HUES6 (cell line): ENCODE measurements around the gene GIPC3.

Experiments
- H3K27ac ChIP-seq: 2 replicates; pipeline ENCODE4 v1.7.0; 2013; ENCODE audit warnings: low read depth, mild to moderate bottlenecking, low read length, inconsistent platforms
- H3K27me3 ChIP-seq: 2 replicates; pipeline ENCODE4 v1.6.1; 2013; ENCODE audit warnings: low read length; ENCODE audit not compliant: control insufficient read depth, insufficient read depth
- H3K36me3 ChIP-seq: 2 replicates; pipeline ENCODE4 v1.6.1; 2013; ENCODE audit warnings: low read length; ENCODE audit not compliant: control insufficient read depth, insufficient read depth
- H3K4me1 ChIP-seq: 2 replicates; pipeline ENCODE4 v1.6.1; 2013; ENCODE audit warnings: low read length; ENCODE audit not compliant: control insufficient read depth, insufficient read depth
- H3K4me3 ChIP-seq: 2 replicates; pipeline ENCODE4 v1.5.1; 2013; ENCODE audit warnings: low read depth, low read length
- H3K9ac ChIP-seq: one replicate; pipeline ENCODE4 v1.6.1; 2013; ENCODE audit warnings: mild to moderate bottlenecking, low read length
- H3K9me3 ChIP-seq: 2 replicates; pipeline ENCODE4 v1.6.1; 2013; ENCODE audit warnings: low read depth, low read length; ENCODE audit not compliant: control insufficient read depth, insufficient read depth

The GIPC3 gene

DNA sequence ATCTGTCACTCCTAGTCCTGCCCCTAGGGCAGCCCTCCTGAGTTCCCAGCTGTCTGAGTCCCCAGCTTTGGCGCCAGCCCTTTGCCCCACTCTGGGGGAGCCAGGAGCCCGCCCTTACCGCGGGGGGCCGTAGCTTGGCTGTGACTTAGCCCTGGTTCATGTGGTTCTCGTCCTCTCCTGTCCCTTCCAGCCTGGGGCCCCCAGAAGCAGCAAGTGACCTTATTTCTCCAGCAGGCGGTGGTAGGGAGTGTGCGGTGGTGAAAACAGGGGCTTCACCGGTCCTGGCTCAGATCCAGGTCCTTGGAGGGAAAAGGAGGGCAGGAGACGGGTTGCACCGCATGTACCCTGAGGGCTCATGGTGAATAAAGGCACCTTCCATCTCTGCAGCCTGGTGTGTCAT, 7.9 kb downstream of the GIPC3 start:
- Histone ChIP-seq H3K27me3 (peaks cover 24% of the 10 kb centered on the region), H3K9ac (no peak overlapping the region), H3K9me3 (peaks cover 3% of the 10 kb centered on the region; the same call in 1 of the 2 replicates), H3K36me3 (no peaks in the 10 kb centered on the region), H3K4me3 (no peak overlapping the region), H3K27ac (no peak overlapping the region), H3K4me1 (no peaks in the 10 kb centered on the region)

DNA sequence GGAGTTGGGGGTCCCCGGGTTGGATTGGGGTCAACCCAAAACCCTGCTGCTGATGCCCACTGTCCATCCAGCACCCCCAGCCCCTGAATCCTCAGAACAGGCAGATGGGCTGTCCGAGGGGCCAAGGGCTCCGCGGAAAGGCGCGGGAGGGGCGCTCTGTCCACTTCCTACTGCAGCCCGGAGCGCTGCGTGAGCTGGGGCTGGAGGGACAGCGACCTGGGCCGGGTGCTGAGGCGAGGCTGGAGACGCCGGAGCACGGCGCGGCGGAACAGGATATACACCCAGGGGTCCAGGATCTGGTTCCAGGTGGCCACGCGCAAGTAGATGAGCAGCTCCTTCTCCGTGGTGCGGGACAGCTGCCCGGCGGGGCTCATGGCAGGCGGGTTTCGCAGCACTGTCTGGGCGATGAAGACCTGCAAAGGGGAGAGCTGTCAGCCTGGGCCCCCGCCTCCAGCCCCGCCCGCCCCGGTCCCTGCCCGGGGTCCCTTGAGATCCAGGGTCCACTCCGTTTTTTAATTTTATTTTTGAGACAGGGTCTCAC, 10.3 kb downstream of the GIPC3 start:
- H3K36me3 ChIP-seq: no peaks in the 10 kb centered on the region
- H3K4me3 ChIP-seq: no peak overlapping the region
- peaks cover 19% of the 10 kb centered on the region for H3K27me3 ChIP-seq
- peaks cover 3% of the 10 kb centered on the region; the same call in 1 of the 2 replicates for H3K9me3 ChIP-seq
- H3K27ac ChIP-seq: no peak overlapping the region
- no peaks in the 10 kb centered on the region for H3K4me1 ChIP-seq
- H3K9ac ChIP-seq: no peak overlapping the region

GRCh38 chr19:3599776-3600187, 14.5 kb downstream of the GIPC3 start:
- Histone ChIP-seq H3K9me3 (no peaks in the 10 kb centered on the region), H3K36me3 (no peaks in the 10 kb centered on the region), H3K27ac (no peak overlapping the region), H3K4me1 (no peaks in the 10 kb centered on the region; the same call in 1 of the 2 replicates), H3K9ac (no peak overlapping the region), H3K4me3 (no peak overlapping the region), H3K27me3 (no peaks in the 10 kb centered on the region)

GRCh38 chr19:3601021-3601420, 15.7 kb downstream of the GIPC3 start:
- H3K4me1 ChIP-seq: no peaks in the 10 kb centered on the region; the same call in 1 of the 2 replicates
- no peaks in the 10 kb centered on the region for H3K9me3 ChIP-seq
- peaks cover 10% of the 10 kb centered on the region for H3K27me3 ChIP-seq
- no peak overlapping the region for H3K4me3 ChIP-seq
- H3K9ac ChIP-seq: no peak overlapping the region
- no peak overlapping the region for H3K27ac ChIP-seq
- no peaks in the 10 kb centered on the region for H3K36me3 ChIP-seq

DNA sequence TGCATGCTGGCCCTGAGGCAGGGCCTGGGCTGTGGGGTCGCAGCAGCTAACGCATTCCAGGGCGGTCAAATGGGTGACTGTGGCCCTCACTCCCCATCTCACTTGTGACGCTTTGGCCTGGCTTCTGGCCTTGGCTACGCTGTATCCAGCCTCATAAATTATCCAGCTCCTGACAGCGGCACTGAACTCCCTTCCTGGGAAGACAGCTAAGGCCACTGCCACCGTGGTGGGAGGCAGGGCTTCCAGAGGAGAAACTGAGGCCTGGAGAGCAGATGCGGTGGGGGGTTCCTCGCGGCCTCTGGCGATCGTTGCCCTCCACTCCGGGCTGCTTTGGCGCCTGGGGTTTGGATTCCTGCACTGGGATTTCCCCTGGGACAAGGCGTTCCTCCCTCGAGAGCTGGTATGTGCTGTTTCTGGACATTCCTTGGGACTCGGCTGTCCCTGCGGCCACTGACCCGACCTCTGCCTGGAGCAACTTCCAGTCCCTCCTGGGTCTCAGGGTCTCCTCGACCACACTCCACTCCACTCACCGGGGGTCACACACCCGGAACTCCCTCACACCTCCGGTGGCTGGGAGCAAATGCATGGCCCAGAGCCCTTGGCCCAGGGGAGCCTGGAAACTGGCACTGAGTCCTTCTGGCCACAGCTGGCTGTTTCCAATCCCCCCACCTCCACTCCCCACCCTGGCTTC, 18.0 kb downstream of the GIPC3 start:
- Histone ChIP-seq H3K9me3 (no peaks in the 10 kb centered on the region), H3K27me3 (peaks cover 13% of the 10 kb centered on the region), H3K36me3 (no peaks in the 10 kb centered on the region), H3K9ac (no peak overlapping the region), H3K4me3 (no peak overlapping the region), H3K4me1 (peaks cover 5% of the 10 kb centered on the region; the same call in 1 of the 2 replicates), H3K27ac (no peak overlapping the region)

DNA sequence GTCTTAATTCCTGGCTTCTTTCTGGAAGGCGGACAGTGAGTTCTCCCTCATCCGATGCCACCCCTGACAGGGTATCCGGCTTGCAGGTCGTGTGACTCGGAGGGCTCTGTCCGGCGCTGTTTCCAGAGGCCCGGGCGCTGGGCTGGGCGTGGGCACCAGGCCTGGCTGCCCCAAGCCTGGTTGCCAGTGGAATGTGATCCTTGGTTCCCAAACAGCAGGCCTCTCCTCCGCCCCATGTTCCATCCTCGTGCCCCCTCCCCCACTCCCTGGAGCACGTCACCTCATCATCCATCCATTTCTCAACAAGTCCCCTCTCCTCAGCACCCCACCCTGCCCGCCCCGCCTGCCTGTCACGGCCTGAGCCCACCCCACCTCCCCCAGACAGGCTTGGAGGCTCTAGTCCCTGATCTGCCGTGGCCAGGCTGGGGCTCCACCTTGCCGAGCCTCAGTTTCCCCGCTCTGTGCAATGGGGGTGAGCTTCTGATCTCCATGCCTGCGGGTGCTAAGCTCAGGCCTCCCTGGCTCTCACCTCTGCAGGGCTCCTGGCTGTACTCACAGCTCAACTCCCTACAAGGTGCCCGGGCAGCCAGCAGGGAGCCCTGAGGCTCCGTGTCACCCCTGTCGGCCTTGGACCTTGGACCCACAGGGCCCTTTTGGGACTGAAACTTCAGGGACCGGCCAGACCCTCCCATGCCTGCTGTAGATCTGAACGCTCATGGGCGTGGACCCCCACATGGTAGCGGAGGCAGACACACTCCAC, 19.1 kb downstream of the GIPC3 start:
- Histone ChIP-seq H3K9me3 (no peaks in the 10 kb centered on the region), H3K9ac (no peak overlapping the region), H3K36me3 (no peaks in the 10 kb centered on the region), H3K4me1 (peaks cover 8% of the 10 kb centered on the region; the same call in 1 of the 2 replicates), H3K4me3 (no peak overlapping the region), H3K27ac (no peak overlapping the region), H3K27me3 (peaks cover 13% of the 10 kb centered on the region)

GRCh38 chr19:3604987-3605343, 19.7 kb downstream of the GIPC3 start:
- H3K36me3 ChIP-seq: peaks cover 3% of the 10 kb centered on the region; the same call in 1 of the 2 replicates
- H3K9me3 ChIP-seq: no peaks in the 10 kb centered on the region
- H3K27me3 ChIP-seq: peaks cover 13% of the 10 kb centered on the region
- H3K4me3 ChIP-seq: no peak overlapping the region
- no peak overlapping the region for H3K27ac ChIP-seq
- no peak overlapping the region for H3K9ac ChIP-seq
- peaks cover 8% of the 10 kb centered on the region; the same call in 1 of the 2 replicates for H3K4me1 ChIP-seq

GRCh38 chr19:3605361-3605760, 20.1 kb downstream of the GIPC3 start:
- no peak overlapping the region for H3K9ac ChIP-seq
- no peak overlapping the region for H3K27ac ChIP-seq
- H3K4me3 ChIP-seq: peak overlapping the region; percentile 64; the same call in 1 of the 2 replicates
- no peaks in the 10 kb centered on the region for H3K9me3 ChIP-seq
- H3K27me3 ChIP-seq: peaks cover 13% of the 10 kb centered on the region
- peaks cover 8% of the 10 kb centered on the region; the same call in 1 of the 2 replicates for H3K4me1 ChIP-seq
- peaks cover 7% of the 10 kb centered on the region for H3K36me3 ChIP-seq

- peak overlapping the region; percentile 64 for H3K4me3 ChIP-seq
- no peak overlapping the region for H3K9ac ChIP-seq
- peaks cover 11% of the 10 kb centered on the region for H3K36me3 ChIP-seq
- peaks cover 13% of the 10 kb centered on the region for H3K27me3 ChIP-seq
- peaks cover 8% of the 10 kb centered on the region; the same call in 1 of the 2 replicates for H3K4me1 ChIP-seq
- no peak overlapping the region for H3K27ac ChIP-seq
- no peaks in the 10 kb centered on the region for H3K9me3 ChIP-seq
These were observed 20.5 kb downstream of the GIPC3 start for GRCh38 chr19:3605770-3606169.

GRCh38 chr19:3606174-3606689, 21.0 kb downstream of the GIPC3 start:
- peak overlapping the region; percentile 64 for H3K4me3 ChIP-seq
- peaks cover 13% of the 10 kb centered on the region for H3K27me3 ChIP-seq
- H3K27ac ChIP-seq: no peak overlapping the region
- H3K9me3 ChIP-seq: no peaks in the 10 kb centered on the region
- no peak overlapping the region for H3K9ac ChIP-seq
- H3K4me1 ChIP-seq: peaks cover 8% of the 10 kb centered on the region; the same call in 1 of the 2 replicates
- H3K36me3 ChIP-seq: peaks cover 15% of the 10 kb centered on the region
